GM23248 (cell line): ENCODE data around the gene FAM131B.

Experiments
- EZH2 ChIP-seq: fragments of 200-600 bp; sonication (generic); IDR thresholded peaks from 2 replicates; pipeline ENCODE4 v1.6.1; 2018; ENCODE audit warnings: antibody characterized with exemption, mild to moderate bottlenecking; ENCODE audit not compliant: insufficient read depth, poor library complexity, severe bottlenecking
- EZH2phosphoT487 ChIP-seq: fragments of 200-600 bp; sonication (generic); IDR thresholded peaks from 2 replicates; pipeline ENCODE4 v1.6.1; 2018; ENCODE audit warnings: antibody characterized with exemption, moderate library complexity, mild to moderate bottlenecking, low read depth; ENCODE audit not compliant: insufficient read depth

DNA sequence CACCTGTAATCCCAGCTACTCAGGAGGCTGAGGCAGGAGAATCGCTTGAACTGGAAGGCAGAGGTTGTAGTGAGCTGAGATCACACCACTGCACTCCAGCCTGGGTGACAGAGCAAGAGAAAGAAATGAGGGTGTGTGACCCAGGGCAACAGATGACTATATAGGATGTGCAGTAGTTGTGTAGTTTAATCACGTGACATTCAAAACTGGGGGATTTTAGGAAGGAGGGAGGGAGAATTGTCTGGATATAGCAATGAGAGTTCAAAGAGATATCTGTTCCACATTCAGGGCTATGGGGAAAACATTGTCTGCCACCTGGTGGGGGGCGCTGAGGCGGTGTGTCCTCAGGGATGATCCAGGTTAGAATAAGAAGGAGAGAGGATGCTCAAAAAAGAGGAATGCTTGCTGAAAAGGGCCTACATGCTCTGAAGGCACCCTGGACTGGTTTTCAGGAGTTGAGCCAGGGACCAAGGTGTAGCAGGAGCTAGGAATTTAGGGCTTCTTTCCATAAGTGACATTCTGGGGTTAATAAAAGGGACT, 10.8 kb upstream of the FAM131B start:
- TF ChIP-seq EZH2phosphoT487 (no peak), EZH2 (no peak)
